Pulmonary artery endothelial cell (primary cell): ENCODE measurements around the gene IFNAR1. TPM values are rescaled to one million over a fixed set of nuclear protein-coding genes. Genes with fewer than 3 reads are reported as not detected.

Experiments used
- DNase-seq: peaks from one replicate; pipeline ENCODE4 v3.0.0-alpha.2; 2011; ENCODE audit warnings: low read depth, low spot score
- total RNA-seq: library from RNA; depleted of rRNA; stranded (reverse); fragments of >200 nt; gene quantifications from 2 replicates; pipeline ENCODE4 v1.2.3, GENCODE V29; 2014

The IFNAR1 gene
- total RNA-seq, 1 donor from 2014 or later, result 20.1 TPM

GRCh38 chr21:33401630-33401992 is 76.8 kb downstream of the IFNAR1 start:
- no peak for DNase-seq

GRCh38 chr21:33402001-33402979 is 77.5 kb downstream of the IFNAR1 start:
- no peak for DNase-seq

DNA sequence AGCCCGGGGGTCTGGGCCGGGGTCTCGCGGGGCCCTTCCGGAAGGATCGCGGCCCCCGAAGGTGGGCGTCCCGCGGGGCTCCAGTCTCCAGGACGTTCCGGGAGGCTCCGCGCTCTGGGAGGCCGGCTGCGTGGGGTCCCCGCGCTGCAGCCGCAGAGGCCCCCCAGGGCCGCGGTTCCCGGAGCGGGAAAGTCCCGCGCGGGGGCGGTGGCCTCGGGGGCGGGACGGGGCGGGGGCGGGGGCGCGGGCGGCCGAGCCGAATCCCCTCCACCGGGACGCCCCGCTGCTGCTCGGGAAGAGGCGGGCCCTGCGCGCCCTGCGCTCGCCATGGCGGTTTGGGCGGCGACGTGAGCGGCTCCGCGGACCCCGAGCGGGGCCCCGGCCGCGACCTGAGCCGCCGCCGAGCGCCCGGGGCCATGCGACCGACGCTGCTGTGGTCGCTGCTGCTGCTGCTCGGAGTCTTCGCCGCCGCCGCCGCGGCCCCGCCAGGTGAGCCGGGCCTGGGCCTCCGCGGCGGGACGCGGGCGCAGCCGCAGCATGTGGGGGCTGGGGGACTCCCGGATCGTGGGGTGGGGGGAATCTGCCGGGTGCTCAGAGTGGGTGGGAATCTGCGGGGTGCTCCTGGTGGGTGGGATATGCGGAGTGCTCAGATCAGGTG is 78.5 kb downstream of the IFNAR1 start, which contains the start of gene IFNGR2:
TSS of gene IFNGR2 (plus strand) at position 286 of the 658 bp plus-strand sequence. CDS start at position 417, 131 bp downstream.
- DNase-seq, result no peak

DNA sequence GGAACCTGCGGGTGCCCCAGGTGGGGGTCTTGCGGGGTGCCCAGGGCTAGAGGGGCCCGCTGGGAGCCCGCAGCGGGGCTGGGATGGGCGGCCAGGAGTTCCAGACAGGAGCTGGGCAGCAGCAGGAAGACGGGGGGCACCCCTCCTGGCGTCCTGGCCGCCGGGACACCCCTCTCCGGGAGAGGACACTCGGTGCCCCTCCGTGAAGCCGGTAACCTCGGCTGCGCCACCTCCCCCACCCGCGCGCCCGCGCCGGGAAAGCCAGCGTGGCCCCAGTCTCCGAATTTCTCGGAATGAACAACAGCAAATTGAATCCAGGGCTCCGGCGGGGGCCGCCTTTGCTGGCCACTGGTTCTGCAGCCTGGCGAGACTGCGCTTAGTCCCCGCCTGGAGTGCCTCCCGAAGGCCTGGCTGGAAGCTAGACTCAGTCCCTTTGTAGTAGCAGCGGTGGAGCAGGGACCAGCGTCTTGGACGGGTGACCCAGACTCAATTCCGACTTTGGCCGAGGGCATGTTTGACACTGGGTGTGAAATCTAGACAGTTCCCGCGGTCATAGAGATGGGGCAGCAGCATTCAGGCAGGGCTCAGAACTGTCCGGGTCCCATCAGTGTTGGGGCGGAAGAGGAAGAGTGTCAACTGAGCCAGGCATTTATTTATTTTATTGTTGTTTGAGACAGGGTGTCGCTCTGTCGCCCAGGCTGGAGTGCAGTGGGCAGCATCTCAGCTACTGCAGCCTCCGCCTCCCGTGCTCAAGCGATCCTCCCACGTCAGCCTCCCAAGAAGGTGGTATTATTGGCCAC is 79.2 kb downstream of the IFNAR1 start:
- no peak for DNase-seq

- no peak for DNase-seq
These were observed 81.7 kb downstream of the IFNAR1 start for GRCh38 chr21:33406493-33406892.

Other genes with a start within 250 kb of the IFNAR1 start
- gene IFNAR2, start 95.0 kb upstream of the IFNAR1 start, total RNA-seq, result 13.9 and 19.7 TPM in 2 replicates
- gene IL10RB, start 58.6 kb upstream of the IFNAR1 start, total RNA-seq, result 37.0 and 39.0 TPM in 2 replicates
- gene IFNGR2, start 78.4 kb downstream of the IFNAR1 start, total RNA-seq, result 63.6 and 68.8 TPM in 2 replicates
- 20.5 and 28.1 TPM in 2 replicates for gene TMEM50B, start 155.0 kb downstream of the IFNAR1 start, total RNA-seq
- 0.79 and 1.2 TPM in 2 replicates for gene DNAJC28, start 166.7 kb downstream of the IFNAR1 start, total RNA-seq
- gene GART, start 217.1 kb downstream of the IFNAR1 start, total RNA-seq, result 79.0 and 107 TPM in 2 replicates
- gene SON, start 218.1 kb downstream of the IFNAR1 start, total RNA-seq, result 128 and 173 TPM in 2 replicates